Liver (tissue), 9 donors: Measurements from ENCODE around the gene PPP1R14C. TPM values are rescaled to one million over a fixed set of nuclear protein-coding genes. Genes with fewer than 3 reads are reported as not detected.

Experiments used
- DNase-seq: peaks from one replicate; pipeline ENCODE4 v3.0.0-alpha.2; 2017; ENCODE audit warnings: low spot score
- H3K27ac ChIP-seq, 2 donors: one replicate each; pipeline ENCODE4 v1.7.0; 2013; ENCODE audit warnings: inconsistent platforms in 2 of 2, low read length in 2 of 2, control low read depth in 1 of 2, low read depth in 1 of 2, mild to moderate bottlenecking in 1 of 2
- H3K27me3 ChIP-seq, 4 donors: one replicate each; pipeline versions ENCODE4 v1.6.1 to v1.7.0; 2013; ENCODE audit warnings: low read length in 3 of 4, inconsistent platforms in 1 of 4, mild to moderate bottlenecking in 1 of 4, moderate library complexity in 1 of 4; ENCODE audit not compliant: control insufficient read depth in 4 of 4, insufficient read depth in 4 of 4
- H3K36me3 ChIP-seq, 4 donors: one replicate each; pipeline versions ENCODE4 v1.6.1 to v1.7.0; 2013; ENCODE audit warnings: low read length in 3 of 4, mild to moderate bottlenecking in 3 of 4, low read depth in 1 of 4, moderate library complexity in 1 of 4; ENCODE audit not compliant: control insufficient read depth in 4 of 4, insufficient read depth in 3 of 4
- H3K4me1 ChIP-seq, 4 donors: one replicate each; pipeline versions ENCODE4 v1.6.1 to v1.7.0; 2013; ENCODE audit warnings: low read length in 3 of 4, mild to moderate bottlenecking in 3 of 4, moderate library complexity in 1 of 4; ENCODE audit not compliant: control insufficient read depth in 4 of 4, insufficient read depth in 4 of 4
- H3K4me3 ChIP-seq, 3 donors: one replicate each; pipeline versions ENCODE4 v1.6.1 to v1.7.0; 2013; ENCODE audit warnings: low read length in 3 of 3, control low read depth in 1 of 3, low read depth in 1 of 3, mild to moderate bottlenecking in 1 of 3
- H3K9ac ChIP-seq, 2 donors: one replicate each; pipeline ENCODE4 v1.7.0; 2013; ENCODE audit warnings: low read length in 2 of 2, mild to moderate bottlenecking in 2 of 2, moderate library complexity in 2 of 2, control low read depth in 1 of 2, low read depth in 1 of 2
- H3K9me3 ChIP-seq, 4 donors: one replicate each; pipeline versions ENCODE4 v1.6.1 to v1.7.0; 2013; ENCODE audit warnings: low read length in 3 of 4; ENCODE audit not compliant: control insufficient read depth in 4 of 4
- EGR1 ChIP-seq, 2 donors: IDR thresholded peaks; 2 replicates each; pipeline ENCODE4 v1.6.1; 2016 to 2018; ENCODE audit warnings: antibody characterized with exemption in 2 of 2, low read depth in 2 of 2
- FOXA1 ChIP-seq: IDR thresholded peaks from 2 replicates; pipeline ENCODE4 v1.6.1; 2016; ENCODE audit warnings: antibody characterized with exemption
- FOXA2 ChIP-seq: IDR thresholded peaks from 2 replicates; pipeline ENCODE4 v1.6.1; 2016; ENCODE audit warnings: antibody characterized with exemption
- GABPA ChIP-seq, 2 donors: IDR thresholded peaks in 1 of 2; conservative IDR thresholded peaks in 1 of 2; 2 replicates each; pipeline ENCODE4 v1.6.1; 2016; ENCODE audit warnings: antibody characterized with exemption in 2 of 2, mild to moderate bottlenecking in 1 of 2, moderate library complexity in 1 of 2
- HNF4A ChIP-seq, 2 donors: conservative IDR thresholded peaks; 2 replicates each; pipeline ENCODE4 v1.6.1; 2016; ENCODE audit warnings: antibody characterized with exemption in 2 of 2, mild to moderate bottlenecking in 2 of 2
- HNF4G ChIP-seq: IDR thresholded peaks from 2 replicates; pipeline ENCODE4 v1.6.1; 2016; ENCODE audit warnings: antibody characterized with exemption
- JUND ChIP-seq, 2 donors: IDR thresholded peaks; 2 replicates each; pipeline ENCODE4 v1.6.1; 2016; ENCODE audit warnings: antibody characterized with exemption in 2 of 2
- NR2F2 ChIP-seq: IDR thresholded peaks from 2 replicates; pipeline ENCODE4 v1.6.1; 2016; ENCODE audit warnings: antibody characterized with exemption
- RAD21 ChIP-seq, 2 donors: IDR thresholded peaks; 2 replicates each; pipeline ENCODE4 v1.6.1; 2016; ENCODE audit warnings: antibody characterized with exemption in 2 of 2, mild to moderate bottlenecking in 2 of 2
- RXRA ChIP-seq, 2 donors: IDR thresholded peaks; 2 replicates each; pipeline ENCODE4 v1.6.1; 2017 to 2018; ENCODE audit warnings: antibody characterized with exemption in 2 of 2, mild to moderate bottlenecking in 1 of 2
- SP1 ChIP-seq: IDR thresholded peaks from 2 replicates; pipeline ENCODE4 v1.6.1; 2018; ENCODE audit warnings: antibody characterized with exemption, mild to moderate bottlenecking
- TAF1 ChIP-seq: conservative IDR thresholded peaks from 2 replicates; pipeline ENCODE4 v1.6.1; 2016; ENCODE audit warnings: antibody characterized with exemption, mild to moderate bottlenecking
- YY1 ChIP-seq: IDR thresholded peaks from 2 replicates; pipeline ENCODE4 v1.6.1; 2016; ENCODE audit warnings: antibody characterized with exemption, mild to moderate bottlenecking
- WGBS: extraction: QIAGEN DNeasy Blood & Tissue Kit; methylation state at CpG from one replicate; pipeline ENCODE4 v1.1.7; 2013; 5-methylcytosine and 5-hydroxymethylcytosine counted together
- polyA plus RNA-seq, 2 donors: library from polyadenylated mRNA; stranded (reverse) in 1 of 2; unstranded in 1 of 2; fragments of 200-250 nt in 1 of 2; fragments of >200 nt in 1 of 2; fragmentation: Nextera tagmentation in 1 of 2; extraction: Ambion mirVana in 1 of 2; gene quantifications; one replicate each; pipeline versions ENCODE4 v1.2.1 to v1.2.3, GENCODE V29; 2013 to 2015
- total RNA-seq, 2 donors: library from RNA; depleted of rRNA; stranded (reverse); fragments of >200 nt; gene quantifications; one replicate each; pipeline ENCODE4 v1.2.3, GENCODE V29; 2014
- TF ChIP-seq, protein P1 (sequence below): IDR thresholded peaks from 2 replicates; pipeline ENCODE4 v1.6.1; 2016; ENCODE audit warnings: antibody characterized with exemption
- TF ChIP-seq, protein P2 (sequence below): IDR thresholded peaks from 2 replicates; pipeline ENCODE4 v1.6.1; 2016; ENCODE audit warnings: antibody characterized with exemption, mild to moderate bottlenecking
- TF ChIP-seq, protein P3 (sequence below): IDR thresholded peaks from 2 replicates; pipeline ENCODE4 v1.6.1; 2016; ENCODE audit warnings: antibody characterized with exemption
- TF ChIP-seq, protein P4 (sequence below): IDR thresholded peaks from 2 replicates; pipeline ENCODE4 v1.6.1; 2016; ENCODE audit warnings: antibody characterized with exemption
- donor health status: healthy.
- donor health status: healthy.
- donor health status: healthy.
- donor health status: healthy.
- donor health status: healthy.

Gene PPP1R14C
- total and polyA plus RNA-seq, 4 donors: 0.05 TPM; not detected in 3

DNA sequence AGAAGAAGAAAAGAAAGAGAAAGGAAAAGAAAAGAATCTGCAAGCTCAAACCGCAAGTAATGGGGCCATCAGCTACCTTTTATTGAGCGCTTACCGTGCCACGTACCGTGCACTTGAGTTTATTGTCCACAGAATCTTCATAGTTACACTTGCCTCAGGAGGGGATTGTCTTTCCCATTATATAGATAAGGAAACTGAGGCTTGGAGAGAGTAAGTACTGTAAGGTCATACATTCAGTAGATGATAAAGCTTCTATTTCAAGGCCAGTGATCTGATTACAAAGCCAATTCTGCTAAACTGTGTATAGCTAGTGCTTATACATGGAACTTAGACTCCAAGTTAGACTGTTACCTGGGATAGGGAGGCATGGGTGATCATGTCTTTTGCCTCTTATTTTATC, 115.5 kb downstream of the PPP1R14C start:
- TF ChIP-seq FOXA2: no peak
- TF ChIP-seq JUND (IDR thresholded peaks at IDR 0.05): no peak
- TF ChIP-seq SP1: no peak
- TF ChIP-seq HNF4G: no peak
- TF ChIP-seq RAD21 (IDR thresholded peaks at IDR 0.05): no peak
- no peak for TF ChIP-seq GABPA (IDR thresholded peaks at IDR 0.05 in 1 of 2, conservative IDR thresholded peaks at IDR 0.05 in 1 of 2)
- TF ChIP-seq, protein P1, sequence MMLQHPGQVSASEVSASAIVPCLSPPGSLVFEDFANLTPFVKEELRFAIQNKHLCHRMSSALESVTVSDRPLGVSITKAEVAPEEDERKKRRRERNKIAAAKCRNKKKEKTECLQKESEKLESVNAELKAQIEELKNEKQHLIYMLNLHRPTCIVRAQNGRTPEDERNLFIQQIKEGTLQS: no peak
- no peak for TF ChIP-seq EGR1 (IDR thresholded peaks at IDR 0.05; ENCODE audit: low read depth in 2 of 2)
- no peak for TF ChIP-seq RXRA (IDR thresholded peaks at IDR 0.05)
- no peak for TF ChIP-seq TAF1
- no peak for TF ChIP-seq HNF4A (conservative IDR thresholded peaks at IDR 0.05)
- no peak for TF ChIP-seq FOXA1
- no peak for TF ChIP-seq NR2F2
- no peak for TF ChIP-seq YY1
- TF ChIP-seq, protein P2, sequence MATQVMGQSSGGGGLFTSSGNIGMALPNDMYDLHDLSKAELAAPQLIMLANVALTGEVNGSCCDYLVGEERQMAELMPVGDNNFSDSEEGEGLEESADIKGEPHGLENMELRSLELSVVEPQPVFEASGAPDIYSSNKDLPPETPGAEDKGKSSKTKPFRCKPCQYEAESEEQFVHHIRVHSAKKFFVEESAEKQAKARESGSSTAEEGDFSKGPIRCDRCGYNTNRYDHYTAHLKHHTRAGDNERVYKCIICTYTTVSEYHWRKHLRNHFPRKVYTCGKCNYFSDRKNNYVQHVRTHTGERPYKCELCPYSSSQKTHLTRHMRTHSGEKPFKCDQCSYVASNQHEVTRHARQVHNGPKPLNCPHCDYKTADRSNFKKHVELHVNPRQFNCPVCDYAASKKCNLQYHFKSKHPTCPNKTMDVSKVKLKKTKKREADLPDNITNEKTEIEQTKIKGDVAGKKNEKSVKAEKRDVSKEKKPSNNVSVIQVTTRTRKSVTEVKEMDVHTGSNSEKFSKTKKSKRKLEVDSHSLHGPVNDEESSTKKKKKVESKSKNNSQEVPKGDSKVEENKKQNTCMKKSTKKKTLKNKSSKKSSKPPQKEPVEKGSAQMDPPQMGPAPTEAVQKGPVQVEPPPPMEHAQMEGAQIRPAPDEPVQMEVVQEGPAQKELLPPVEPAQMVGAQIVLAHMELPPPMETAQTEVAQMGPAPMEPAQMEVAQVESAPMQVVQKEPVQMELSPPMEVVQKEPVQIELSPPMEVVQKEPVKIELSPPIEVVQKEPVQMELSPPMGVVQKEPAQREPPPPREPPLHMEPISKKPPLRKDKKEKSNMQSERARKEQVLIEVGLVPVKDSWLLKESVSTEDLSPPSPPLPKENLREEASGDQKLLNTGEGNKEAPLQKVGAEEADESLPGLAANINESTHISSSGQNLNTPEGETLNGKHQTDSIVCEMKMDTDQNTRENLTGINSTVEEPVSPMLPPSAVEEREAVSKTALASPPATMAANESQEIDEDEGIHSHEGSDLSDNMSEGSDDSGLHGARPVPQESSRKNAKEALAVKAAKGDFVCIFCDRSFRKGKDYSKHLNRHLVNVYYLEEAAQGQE: no peak
- 98% methylated on average over 5 of the region's 5 CpGs for WGBS
- Histone ChIP-seq H3K27me3 (no peaks in the 10 kb centered on the region), H3K9ac (no peak overlapping the region), H3K9me3 (no peaks in the 10 kb centered on the region), H3K27ac (no peak overlapping the region), H3K36me3 (no peaks in the 10 kb centered on the region), H3K4me1 (no peaks in the 10 kb centered on the region), H3K4me3 (no peak overlapping the region)
- no peak for DNase-seq

DNA sequence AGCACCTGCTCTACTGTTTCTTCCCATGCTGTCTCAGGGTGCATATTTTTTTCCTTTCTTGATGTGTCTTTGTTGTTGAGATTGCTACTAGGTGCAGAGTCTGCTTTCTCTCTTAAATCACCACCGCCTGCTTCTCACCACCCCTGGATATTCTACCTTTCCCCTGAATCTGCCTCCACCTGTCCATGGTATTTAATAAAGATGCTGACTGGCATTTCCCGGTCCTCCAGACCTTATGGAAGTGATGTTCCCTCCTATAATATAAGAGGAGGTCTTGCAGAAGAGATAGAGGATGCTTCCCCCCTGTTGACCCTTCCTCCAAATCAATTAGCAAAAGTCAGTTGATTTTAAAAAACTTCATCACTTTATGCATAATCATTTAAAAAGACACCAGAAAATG, 118.1 kb downstream of the PPP1R14C start:
- Histone ChIP-seq H3K4me3 (no peak overlapping the region), H3K9ac (no peak overlapping the region), H3K4me1 (no peaks in the 10 kb centered on the region), H3K27ac (no peak overlapping the region), H3K27me3 (no peaks in the 10 kb centered on the region), H3K36me3 (no peaks in the 10 kb centered on the region), H3K9me3 (no peaks in the 10 kb centered on the region)
- DNase-seq: no peak
- WGBS: 90% methylated on average over 2 of the region's 2 CpGs
- TF ChIP-seq, protein P3, sequence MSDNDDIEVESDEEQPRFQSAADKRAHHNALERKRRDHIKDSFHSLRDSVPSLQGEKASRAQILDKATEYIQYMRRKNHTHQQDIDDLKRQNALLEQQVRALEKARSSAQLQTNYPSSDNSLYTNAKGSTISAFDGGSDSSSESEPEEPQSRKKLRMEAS: no peak
- no peak for TF ChIP-seq YY1
- TF ChIP-seq, protein P4, sequence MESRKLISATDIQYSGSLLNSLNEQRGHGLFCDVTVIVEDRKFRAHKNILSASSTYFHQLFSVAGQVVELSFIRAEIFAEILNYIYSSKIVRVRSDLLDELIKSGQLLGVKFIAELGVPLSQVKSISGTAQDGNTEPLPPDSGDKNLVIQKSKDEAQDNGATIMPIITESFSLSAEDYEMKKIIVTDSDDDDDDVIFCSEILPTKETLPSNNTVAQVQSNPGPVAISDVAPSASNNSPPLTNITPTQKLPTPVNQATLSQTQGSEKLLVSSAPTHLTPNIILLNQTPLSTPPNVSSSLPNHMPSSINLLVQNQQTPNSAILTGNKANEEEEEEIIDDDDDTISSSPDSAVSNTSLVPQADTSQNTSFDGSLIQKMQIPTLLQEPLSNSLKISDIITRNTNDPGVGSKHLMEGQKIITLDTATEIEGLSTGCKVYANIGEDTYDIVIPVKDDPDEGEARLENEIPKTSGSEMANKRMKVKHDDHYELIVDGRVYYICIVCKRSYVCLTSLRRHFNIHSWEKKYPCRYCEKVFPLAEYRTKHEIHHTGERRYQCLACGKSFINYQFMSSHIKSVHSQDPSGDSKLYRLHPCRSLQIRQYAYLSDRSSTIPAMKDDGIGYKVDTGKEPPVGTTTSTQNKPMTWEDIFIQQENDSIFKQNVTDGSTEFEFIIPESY: no peak
- no peak for TF ChIP-seq FOXA1
- no peak for TF ChIP-seq EGR1 (IDR thresholded peaks at IDR 0.05; ENCODE audit: low read depth in 2 of 2)
